Stimulated activated CD8-positive, alpha-beta memory T cell treated with anti-CD3 and anti-CD28 coated beads, Interleukin-4, amount 100 ng/mL, for 24 hours (primary cell): ENCODE data around the gene DPF3.

ENCODE experiments used
- DNase-seq: peaks from one replicate; pipeline ENCODE4 v3.0.0-alpha.2; 2020; ENCODE audit warnings: low read depth

DPF3 gene

GRCh38 chr14:72800296-72800695 lies 93.6 kb downstream of the DPF3 start:
- no peak for DNase-seq

- DNase-seq: no peak
These were observed 97.0 kb downstream of the DPF3 start for GRCh38 chr14:72796935-72797334.

- DNase-seq: no peak
These were observed 100.6 kb downstream of the DPF3 start for GRCh38 chr14:72793156-72793939.

- no peak for DNase-seq
These were observed 101.7 kb downstream of the DPF3 start for GRCh38 chr14:72792051-72792788.

DNA sequence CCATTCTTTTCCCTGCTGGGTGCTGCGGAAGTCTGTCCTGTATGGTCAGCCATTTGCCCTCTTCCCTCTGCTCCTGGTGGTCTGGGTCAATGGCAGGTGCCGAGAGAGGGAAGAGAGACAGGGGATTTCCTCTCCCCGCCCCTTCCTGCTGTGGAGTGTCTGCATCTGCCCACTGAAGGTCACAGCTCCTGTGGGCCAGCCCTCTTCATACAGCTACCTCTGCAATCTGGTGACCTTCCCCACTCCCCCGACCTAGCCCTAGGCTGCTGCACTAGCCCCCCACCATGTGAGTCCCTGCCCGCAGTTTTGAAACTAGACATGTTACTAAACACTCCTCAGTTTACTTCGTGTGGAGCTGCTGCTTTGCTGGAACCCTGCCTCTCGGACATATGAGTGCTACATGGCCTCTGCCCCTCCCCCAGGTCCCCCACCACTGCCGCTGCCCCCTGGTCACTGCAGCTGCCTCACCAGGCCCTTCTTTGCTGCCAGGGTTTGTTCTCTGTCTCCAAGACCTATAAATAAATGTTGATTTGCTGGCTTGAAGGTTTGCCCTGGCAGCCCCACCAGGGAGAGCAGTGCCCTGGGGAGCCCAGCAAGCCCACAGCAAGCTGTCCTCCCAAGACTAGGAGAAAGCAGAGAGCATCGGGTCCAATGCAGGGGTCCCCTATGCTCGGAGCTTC lies 102.9 kb downstream of the DPF3 start:
- DNase-seq: no peak

- no peak for DNase-seq
These were observed 104.8 kb downstream of the DPF3 start for GRCh38 chr14:72788972-72789728.

- DNase-seq: no peak
These were observed 105.6 kb downstream of the DPF3 start for GRCh38 chr14:72788255-72788654.

GRCh38 chr14:72787841-72788240 lies 106.1 kb downstream of the DPF3 start:
- no peak for DNase-seq

DNA sequence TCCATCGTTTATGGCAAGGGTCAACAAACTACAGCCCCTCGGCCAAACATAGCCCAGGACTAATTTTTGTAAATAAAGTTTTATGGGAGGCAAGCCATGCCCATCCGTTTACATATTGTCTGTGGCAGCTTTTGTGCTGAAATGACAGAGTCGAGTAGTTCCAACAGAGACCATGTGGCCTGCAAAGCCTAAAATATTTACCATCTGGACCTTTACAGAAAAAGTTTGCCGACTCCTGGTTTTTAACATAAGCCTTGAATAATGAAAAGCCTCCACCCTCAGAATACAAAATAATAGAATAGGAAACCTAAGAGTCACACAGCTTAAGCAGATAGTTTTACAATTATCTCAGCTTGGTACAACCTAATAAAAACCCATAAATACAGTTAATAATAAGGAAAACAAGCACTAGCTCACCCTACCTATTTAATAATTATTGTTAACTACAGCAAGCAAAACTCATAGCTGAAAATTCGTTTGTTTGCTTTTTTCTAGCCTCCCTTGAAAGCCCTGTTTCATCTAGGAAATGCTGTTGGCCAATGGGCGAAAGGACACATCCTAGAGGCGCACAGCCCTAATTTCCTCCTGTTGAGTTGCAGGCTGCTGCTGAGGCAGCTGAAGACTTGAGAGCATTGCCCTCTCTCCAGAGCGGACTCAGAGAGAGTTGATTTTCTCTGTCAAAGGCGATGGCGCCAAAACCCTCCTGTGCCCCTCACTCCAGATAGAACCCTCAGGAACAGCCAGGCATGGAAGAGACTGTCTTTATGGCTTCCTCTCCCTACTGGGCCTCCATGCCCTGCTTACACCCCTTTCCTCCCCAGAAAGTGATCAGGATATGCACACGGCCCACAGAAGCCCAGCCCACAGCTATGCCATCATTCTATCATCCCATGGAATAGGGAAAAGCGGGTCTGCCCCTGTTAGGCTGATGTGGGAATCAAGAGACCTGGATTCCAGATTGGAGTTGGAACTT lies 107.2 kb downstream of the DPF3 start:
- no peak for DNase-seq

GRCh38 chr14:72783741-72784140 lies 110.2 kb downstream of the DPF3 start:
- no peak for DNase-seq

GRCh38 chr14:72782817-72783216 lies 111.1 kb downstream of the DPF3 start:
- no peak for DNase-seq

- no peak for DNase-seq
These were observed 112.1 kb downstream of the DPF3 start for GRCh38 chr14:72781561-72782508.

GRCh38 chr14:72780751-72781150 lies 113.2 kb downstream of the DPF3 start:
- no peak for DNase-seq

GRCh38 chr14:72779679-72780078 lies 114.2 kb downstream of the DPF3 start:
- no peak for DNase-seq

DNA sequence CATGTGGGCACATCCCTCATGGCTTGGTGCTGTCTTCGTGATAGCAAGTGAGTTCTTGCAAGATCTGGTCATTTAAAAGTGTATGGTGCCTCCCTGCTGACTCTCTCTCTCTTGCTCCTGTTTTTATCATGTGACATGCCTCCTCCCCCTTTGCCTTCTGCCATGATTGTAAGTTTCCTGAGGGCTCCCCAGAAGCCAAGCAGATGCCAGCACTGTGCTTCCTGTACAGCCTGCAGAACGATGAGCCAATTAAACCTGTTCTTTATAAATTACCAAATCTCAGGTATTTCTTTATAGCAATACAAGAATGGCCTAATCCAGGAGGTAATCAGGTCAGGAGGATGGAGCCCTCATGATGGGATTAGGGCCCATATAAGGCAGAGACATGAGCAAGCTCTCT lies 116.3 kb downstream of the DPF3 start:
- DNase-seq: no peak

DNA sequence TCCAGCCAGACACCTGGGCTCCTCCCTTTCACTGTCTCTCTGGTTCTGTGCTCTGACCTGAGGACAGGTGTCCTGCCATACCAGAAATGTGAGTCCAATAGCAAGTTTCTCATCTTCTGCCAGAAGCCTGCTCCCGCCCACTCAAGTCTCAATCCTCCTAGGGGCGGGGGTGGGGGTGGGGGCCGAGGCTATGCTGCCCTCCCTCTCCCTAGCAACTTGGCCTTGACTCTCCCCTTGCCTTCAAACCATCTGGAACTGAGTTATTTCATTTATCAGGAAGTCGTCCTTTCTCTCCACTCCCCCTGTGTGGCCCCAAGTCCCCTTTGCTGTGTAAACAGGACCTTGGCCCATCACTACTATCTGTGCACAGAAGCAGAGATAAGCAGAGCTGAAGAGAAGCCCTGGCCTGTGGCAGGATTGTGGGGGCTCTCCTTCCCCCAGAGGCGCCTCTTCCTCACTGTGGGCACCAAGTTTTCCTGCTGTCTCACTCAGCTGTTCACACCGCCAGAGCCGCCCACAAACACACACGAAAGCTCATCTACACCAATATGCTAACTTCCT lies 117.1 kb downstream of the DPF3 start:
- no peak for DNase-seq

GRCh38 chr14:72775923-72776554 lies 117.9 kb downstream of the DPF3 start:
- DNase-seq: no peak

GRCh38 chr14:72774894-72775620 lies 118.8 kb downstream of the DPF3 start:
- DNase-seq: no peak
